ENCODE data around the gene BCOR.
A peak's percentile ranks its signal among the peaks of the same experiment; 100 is the strongest.

BCOR gene

GRCh38 chrX:40004921-40005291 is 92.9 kb downstream of the BCOR start:
- Mint-ChIP-seq H3K4me3 (peak overlapping the region; percentile 26), H3K9me3 (no peaks in the 10 kb centered on the region), H3K4me1 (peaks cover 7% of the 10 kb centered on the region), H3K36me3 (no peaks in the 10 kb centered on the region), H3K27me3 (peaks cover 16% of the 10 kb centered on the region), H3K27ac (no peak overlapping the region)

- H3K27me3 Mint-ChIP-seq: peaks cover 16% of the 10 kb centered on the region
- H3K4me3 Mint-ChIP-seq: no peak overlapping the region
- H3K9me3 Mint-ChIP-seq: no peaks in the 10 kb centered on the region
- peaks cover 4% of the 10 kb centered on the region for H3K4me1 Mint-ChIP-seq
- peak overlapping the region; percentile 41 for H3K27ac Mint-ChIP-seq
- H3K36me3 Mint-ChIP-seq: no peaks in the 10 kb centered on the region
Observed at GRCh38 chrX:40004246-40004535, 93.6 kb downstream of the BCOR start.

GRCh38 chrX:40003428-40004245 is 94.1 kb downstream of the BCOR start:
- peaks cover 4% of the 10 kb centered on the region for H3K4me1 Mint-ChIP-seq
- no peaks in the 10 kb centered on the region for H3K36me3 Mint-ChIP-seq
- H3K27ac Mint-ChIP-seq: peak overlapping the region; percentile 41
- no peak overlapping the region for H3K4me3 Mint-ChIP-seq
- H3K27me3 Mint-ChIP-seq: peaks cover 16% of the 10 kb centered on the region
- no peaks in the 10 kb centered on the region for H3K9me3 Mint-ChIP-seq

GRCh38 chrX:40003071-40003427 is 94.7 kb downstream of the BCOR start:
- Mint-ChIP-seq H3K4me1 (peaks cover 4% of the 10 kb centered on the region), H3K4me3 (no peak overlapping the region), H3K27ac (no peak overlapping the region), H3K36me3 (no peaks in the 10 kb centered on the region), H3K27me3 (peaks cover 15% of the 10 kb centered on the region), H3K9me3 (no peaks in the 10 kb centered on the region)

Data from activated naive CD4-positive, alpha-beta T cell treated with anti-CD3 and anti-CD28 coated beads, Interleukin-2, amount 50 U/mL, for 24 hours (primary cell).